GM12891 (cell line): ENCODE measurements around the gene TMEM156.
"Not testable (repeated sequence)": the region's sequence is repeated elsewhere in the genome, so short reads cannot be mapped to it uniquely, and the experiment has no call there.

Experiments
- DNase-seq: peaks from one replicate; pipeline ENCODE4 v3.0.0; 2011; ENCODE audit warnings: low spot score; ENCODE audit not compliant: insufficient read length
- FAIRE-seq: peaks from 2 replicates; lab custom pipeline; 2011; peaks lifted over from hg19 to GRCh38; lab: Jason Lieb, UNC
- PAX5 ChIP-seq: IDR thresholded peaks from 2 replicates; pipeline ENCODE4 v1.6.1; 2011; ENCODE audit warnings: low read length, moderate library complexity, mild to moderate bottlenecking; ENCODE audit not compliant: insufficient read depth, severe bottlenecking
- POLR2A ChIP-seq: IDR thresholded peaks from 2 replicates; pipeline ENCODE4 v1.6.1; 2011; ENCODE audit warnings: low read depth, low read length, control low read depth
- POLR2AphosphoS5 ChIP-seq: IDR thresholded peaks from 2 replicates; pipeline ENCODE4 v1.6.1; 2011; ENCODE audit warnings: low read depth, low read length, control low read depth
- POU2F2 ChIP-seq: IDR thresholded peaks from 2 replicates; pipeline ENCODE4 v1.6.1; 2011; ENCODE audit warnings: low read depth, mild to moderate bottlenecking, control low read depth, low read length, moderate library complexity
- SPI1 ChIP-seq: IDR thresholded peaks from 2 replicates; pipeline ENCODE4 v1.6.1; 2011; ENCODE audit warnings: low read depth, low read length, control low read depth
- TAF1 ChIP-seq: IDR thresholded peaks from 2 replicates; pipeline ENCODE4 v1.6.1; 2011; ENCODE audit warnings: low read depth, low read length, control low read depth

The TMEM156 gene

GRCh38 chr4:39014028-39014427 is 18.2 kb downstream of the TMEM156 start:
- DNase-seq (no peak), FAIRE-seq (no peak)
- TF ChIP-seq POLR2AphosphoS5 = no peak
- TF ChIP-seq POLR2A = no peak
- no peak for TF ChIP-seq TAF1
- no peak for TF ChIP-seq POU2F2
- no peak for TF ChIP-seq PAX5

- no peak for DNase-seq
- FAIRE-seq = no peak
- TF ChIP-seq POU2F2 = no peak
- no peak for TF ChIP-seq POLR2AphosphoS5
- no peak for TF ChIP-seq POLR2A
- no peak for TF ChIP-seq TAF1
- no peak for TF ChIP-seq SPI1
- no peak for TF ChIP-seq PAX5
Observed at GRCh38 chr4:39004758-39005157, 27.5 kb downstream of the TMEM156 start.

GRCh38 chr4:39002058-39002457 is 30.2 kb downstream of the TMEM156 start:
- DNase-seq, FAIRE-seq: not testable (repeated sequence)

GRCh38 chr4:38995660-38996005 is 36.6 kb downstream of the TMEM156 start:
- TF ChIP-seq POLR2AphosphoS5 = no peak
- TF ChIP-seq POU2F2 = no peak
- FAIRE-seq (no peak), DNase-seq (no peak)

DNA sequence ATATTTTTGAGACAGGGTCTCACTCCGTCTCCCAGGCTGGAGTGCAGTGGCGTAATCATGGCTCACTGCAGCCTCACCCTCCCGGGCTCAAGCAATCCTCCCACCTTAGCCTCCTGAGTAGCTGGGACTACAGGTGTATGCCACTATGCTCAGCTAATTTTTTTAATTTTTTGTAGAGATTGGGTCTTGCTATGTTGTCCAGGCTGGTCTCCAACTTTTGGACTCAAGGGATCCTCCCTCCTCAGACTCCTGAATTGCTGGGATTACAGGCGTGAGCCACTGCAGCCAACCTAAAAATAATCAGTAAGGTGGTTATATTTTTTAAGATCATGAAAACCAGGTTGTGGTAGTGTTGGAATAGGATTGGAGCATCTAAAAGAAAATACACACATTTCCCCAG is 38.1 kb downstream of the TMEM156 start:
- FAIRE-seq = no peak

GRCh38 chr4:38993683-38994082 is 38.5 kb downstream of the TMEM156 start:
- TF ChIP-seq POU2F2 (no peak), PAX5 (no peak), POLR2AphosphoS5 (no peak)
- FAIRE-seq (no peak), DNase-seq (no peak)

More for the DNA sequence above, 38.1 kb downstream of the TMEM156 start:
- no peak for DNase-seq
- TF ChIP-seq PAX5 (no peak), POU2F2 (no peak), SPI1 (no peak), POLR2AphosphoS5 (no peak), TAF1 (no peak), POLR2A (no peak)

DNA sequence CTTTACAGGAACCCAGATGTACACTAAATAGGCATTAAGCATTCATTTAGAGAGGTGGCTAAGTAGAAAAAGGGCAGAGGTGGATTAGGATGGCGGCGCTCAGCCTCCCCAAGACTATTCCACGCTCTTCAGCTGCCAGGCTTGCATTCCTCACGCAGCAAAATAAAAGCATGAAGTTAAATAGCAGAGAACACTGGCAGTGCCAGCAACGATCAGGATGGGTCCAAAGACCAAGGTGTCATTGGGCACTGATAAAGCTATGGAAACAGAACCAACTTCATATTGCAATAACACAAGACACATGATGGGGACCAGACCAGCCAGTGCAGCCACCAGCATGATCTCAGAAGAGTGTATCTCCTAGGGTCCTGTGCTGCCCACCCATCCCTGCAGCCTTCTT is 42.0 kb downstream of the TMEM156 start:
- FAIRE-seq (no peak), DNase-seq (no peak)
- TF ChIP-seq POU2F2 = no peak

DNA sequence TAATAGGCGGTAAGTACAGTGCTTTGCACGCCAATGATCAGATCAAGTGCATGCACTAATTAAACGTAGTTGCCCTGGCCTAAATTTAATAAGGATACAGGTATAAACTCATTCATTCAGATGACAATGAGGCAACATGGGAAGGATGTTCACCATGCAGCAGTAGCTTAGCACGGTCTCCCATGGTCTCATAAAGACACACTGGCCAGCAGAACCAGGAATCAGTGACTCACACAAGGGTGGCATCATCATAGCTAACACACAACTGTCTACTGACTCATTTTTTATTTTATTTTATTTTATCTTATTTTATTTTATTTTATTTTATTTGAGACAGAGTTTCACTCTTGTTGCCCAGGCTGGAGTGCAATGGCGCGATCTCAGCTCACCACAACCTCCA is 42.7 kb downstream of the TMEM156 start:
- no peak for FAIRE-seq
- TF ChIP-seq POLR2AphosphoS5 (no peak), POLR2A (no peak), POU2F2 (no peak), TAF1 (no peak), PAX5 (no peak), SPI1 (no peak)
- DNase-seq = no peak

DNA sequence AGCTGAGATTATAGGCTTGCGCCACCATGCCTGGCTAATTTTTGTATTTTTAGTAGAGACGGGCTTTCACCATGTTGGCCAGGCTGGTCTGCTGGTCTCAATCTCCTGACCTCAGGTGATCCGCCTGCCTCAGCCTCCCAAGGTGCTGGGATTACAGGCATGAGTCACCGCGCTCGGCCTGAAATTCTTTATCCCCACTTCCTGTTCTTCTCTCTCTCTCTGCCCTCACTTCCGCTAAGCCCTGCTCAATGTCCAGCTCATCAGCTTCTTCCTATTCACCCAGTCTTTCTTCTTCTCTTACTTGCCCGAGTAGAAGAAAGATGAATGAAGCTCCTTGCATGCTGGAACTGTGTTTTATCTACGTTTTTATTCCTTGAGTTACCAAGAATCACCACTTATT is 43.9 kb downstream of the TMEM156 start:
- not testable (repeated sequence) for FAIRE-seq, DNase-seq

GRCh38 chr4:38987491-38987890 is 44.7 kb downstream of the TMEM156 start:
- FAIRE-seq = peak; percentile 67
- DNase-seq = no peak
- TF ChIP-seq POU2F2 (no peak), POLR2A (no peak), POLR2AphosphoS5 (no peak), TAF1 (no peak), PAX5 (no peak), SPI1 (no peak)

- no peak for TF ChIP-seq POLR2AphosphoS5
- no peak for TF ChIP-seq POU2F2
- no peak for TF ChIP-seq TAF1
- TF ChIP-seq POLR2A = no peak
- TF ChIP-seq SPI1 = no peak
- TF ChIP-seq PAX5 = no peak
- DNase-seq (no peak), FAIRE-seq (peak; percentile 79)
Observed at GRCh38 chr4:38985410-38986100, 46.7 kb downstream of the TMEM156 start.
